Measurements from ENCODE around the gene CRYZL1. TPM values are rescaled to one million over a fixed set of nuclear protein-coding genes. Genes with fewer than 3 reads are reported as not detected.

The CRYZL1 gene
- total and polyA plus RNA-seq, 2 of the 8 experiments (the other 6 are each of a cell fraction or from before 2014, with no cell fraction given), result 15.6 to 15.8 TPM

- TF ChIP-seq KDM4A (IDR thresholded peaks at IDR 0.05; ENCODE audit: low read depth, low read length, severe bottlenecking) (no peak), YY1 (IDR thresholded peaks at IDR 0.05; ENCODE audit: low read depth, low read length) (peak; percentile 33; the same call in 1 of the 2 replicates), MAFK (IDR thresholded peaks at IDR 0.05; ENCODE audit: low read depth, low read length) (no peak), HDAC6 (IDR thresholded peaks at IDR 0.05; ENCODE audit: low read depth, low read length) (no peak), E2F6 (IDR thresholded peaks at IDR 0.05) (no peak), POLR2AphosphoS5 (IDR thresholded peaks at IDR 0.05; ENCODE audit: low read depth, low read length) (peak; percentile 92; the same call in 1 of the 2 replicates), BRCA1 (IDR thresholded peaks at IDR 0.05; ENCODE audit: low read depth, low read length) (no peak), CBX8 (IDR thresholded peaks at IDR 0.05; ENCODE audit: borderline replicate concordance, low read depth, low read length) (no peak), TAF1 (IDR thresholded peaks at IDR 0.05; ENCODE audit: low read depth, low read length) (peak; percentile 80), JUND (IDR thresholded peaks at IDR 0.05; ENCODE audit: low read length) (no peak), SIRT6 (IDR thresholded peaks at IDR 0.05; ENCODE audit: low read length) (no peak), JUN (IDR thresholded peaks at IDR 0.05; ENCODE audit: low read depth, low read length) (no peak), CHD1 (IDR thresholded peaks at IDR 0.05; ENCODE audit: low read depth, low read length) (no peak), SIN3A (conservative IDR thresholded peaks at IDR 0.05 in 1 of 2, IDR thresholded peaks at IDR 0.05 in 1 of 2; ENCODE audit: low read depth in 1 of 2, low read length in 2 of 2) (peak; percentile 12 to 57; a peak in 3 of 4 replicates), GABPA (IDR thresholded peaks at IDR 0.05; ENCODE audit: borderline replicate concordance, insufficient read depth, low read length) (no peak), TBP (IDR thresholded peaks at IDR 0.05; ENCODE audit: low read depth, low read length) (peak; percentile 46; the same call in 1 of the 2 replicates), KDM5A (IDR thresholded peaks at IDR 0.05; ENCODE audit: low read length) (0 out of 2 replicates have a peak, but pooled peaks have one; percentile 5), BCL11A (IDR thresholded peaks at IDR 0.05; ENCODE audit: low read depth in 2 of 2, low read length in 2 of 2) (no peak), TEAD4 (IDR thresholded peaks at IDR 0.05; ENCODE audit: low read depth, low read length) (no peak), SP1 (IDR thresholded peaks at IDR 0.05; ENCODE audit: low read depth, low read length) (peak; percentile 93)
- TF ChIP-seq, protein P1, sequence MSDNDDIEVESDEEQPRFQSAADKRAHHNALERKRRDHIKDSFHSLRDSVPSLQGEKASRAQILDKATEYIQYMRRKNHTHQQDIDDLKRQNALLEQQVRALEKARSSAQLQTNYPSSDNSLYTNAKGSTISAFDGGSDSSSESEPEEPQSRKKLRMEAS (IDR thresholded peaks at IDR 0.05), result no peak; the same call in 1 of the 2 replicates
- TF ChIP-seq, protein P2, sequence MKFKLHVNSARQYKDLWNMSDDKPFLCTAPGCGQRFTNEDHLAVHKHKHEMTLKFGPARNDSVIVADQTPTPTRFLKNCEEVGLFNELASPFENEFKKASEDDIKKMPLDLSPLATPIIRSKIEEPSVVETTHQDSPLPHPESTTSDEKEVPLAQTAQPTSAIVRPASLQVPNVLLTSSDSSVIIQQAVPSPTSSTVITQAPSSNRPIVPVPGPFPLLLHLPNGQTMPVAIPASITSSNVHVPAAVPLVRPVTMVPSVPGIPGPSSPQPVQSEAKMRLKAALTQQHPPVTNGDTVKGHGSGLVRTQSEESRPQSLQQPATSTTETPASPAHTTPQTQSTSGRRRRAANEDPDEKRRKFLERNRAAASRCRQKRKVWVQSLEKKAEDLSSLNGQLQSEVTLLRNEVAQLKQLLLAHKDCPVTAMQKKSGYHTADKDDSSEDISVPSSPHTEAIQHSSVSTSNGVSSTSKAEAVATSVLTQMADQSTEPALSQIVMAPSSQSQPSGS (IDR thresholded peaks at IDR 0.05; ENCODE audit: low read length), result 0 out of 2 replicates have a peak, but pooled peaks have one; percentile 44
Observed at GRCh38 chr21:33642027-33642895, 720 bp upstream of the CRYZL1 start, which contains the start of gene ITSN1 (continued).

Data from H1 (cell line).